H9 (cell line): ENCODE results near the gene CPA2. TPM values are rescaled to one million over a fixed set of nuclear protein-coding genes. Genes with fewer than 3 reads are reported as not detected.

Experiments
- DNase-seq: peaks from one replicate; pipeline ENCODE4 v3.0.0-alpha.2; 2017
- H2AFZ ChIP-seq: one replicate; pipeline ENCODE4 v1.6.1; 2013; ENCODE audit warnings: mild to moderate bottlenecking, low read length, control low read depth, moderate library complexity
- H2AK5ac ChIP-seq: 2 replicates; pipeline ENCODE4 v1.6.1; 2013; ENCODE audit warnings: low read length, control low read depth, mixed read lengths; ENCODE audit not compliant: insufficient read length
- H2BK120ac ChIP-seq: one replicate; pipeline ENCODE4 v1.6.1; 2013; ENCODE audit warnings: low read depth, mild to moderate bottlenecking, low read length, control low read depth, inconsistent platforms; ENCODE audit not compliant: poor library complexity, severe bottlenecking
- H2BK12ac ChIP-seq: 2 replicates; pipeline ENCODE4 v1.6.1; 2013; ENCODE audit warnings: low read length, control low read depth, mixed read lengths, low read depth; ENCODE audit not compliant: insufficient read length
- H2BK15ac ChIP-seq: 2 replicates; pipeline ENCODE4 v1.6.1; 2013; ENCODE audit warnings: low read depth, low read length, control low read depth
- H2BK20ac ChIP-seq: one replicate; pipeline ENCODE4 v1.6.1; 2013; ENCODE audit warnings: low read depth, mild to moderate bottlenecking, low read length, control low read depth, inconsistent platforms; ENCODE audit not compliant: poor library complexity, severe bottlenecking
- H2BK5ac ChIP-seq: 2 replicates; pipeline ENCODE4 v1.6.1; 2013; ENCODE audit warnings: low read length, control low read depth, mixed read lengths; ENCODE audit not compliant: insufficient read length
- H3K14ac ChIP-seq: 2 replicates; pipeline ENCODE4 v1.6.1; 2013; ENCODE audit warnings: low read length, control low read depth; ENCODE audit not compliant: insufficient read depth
- H3K18ac ChIP-seq: 2 replicates; pipeline ENCODE4 v1.6.1; 2013; ENCODE audit warnings: low read depth, mild to moderate bottlenecking, mixed read lengths, low read length, control low read depth; ENCODE audit not compliant: insufficient read length
- H3K23ac ChIP-seq: 2 replicates; pipeline ENCODE4 v1.6.1; 2013; ENCODE audit warnings: low read length, control low read depth, mixed read lengths, low read depth; ENCODE audit not compliant: insufficient read length
- H3K23me2 ChIP-seq: 2 replicates; pipeline ENCODE4 v1.6.1; 2013; ENCODE audit warnings: low read depth, mild to moderate bottlenecking, mixed read lengths, low read length, control low read depth; ENCODE audit not compliant: insufficient read length, poor library complexity, severe bottlenecking
- H3K27ac ChIP-seq: 2 replicates; pipeline ENCODE4 v1.5.1; 2013; ENCODE audit warnings: low read length, control low read depth, mixed read lengths, low read depth; ENCODE audit not compliant: insufficient read length
- H3K27me3 ChIP-seq: 2 replicates; pipeline ENCODE4 v1.6.1; 2013; ENCODE audit warnings: low read length, control low read depth, inconsistent platforms; ENCODE audit not compliant: insufficient read depth
- H3K4ac ChIP-seq: 2 replicates; pipeline ENCODE4 v1.6.1; 2013; ENCODE audit warnings: low read depth, mild to moderate bottlenecking, control low read depth, inconsistent platforms, low read length, moderate library complexity
- H3K4me1 ChIP-seq: 2 replicates; pipeline ENCODE4 v1.6.1; 2013; ENCODE audit warnings: low read length, control low read depth, inconsistent platforms; ENCODE audit not compliant: insufficient read depth
- H3K4me2 ChIP-seq: 2 replicates; pipeline ENCODE4 v1.6.1; 2013; ENCODE audit warnings: low read length, control low read depth, mixed read lengths; ENCODE audit not compliant: insufficient read length, insufficient read depth
- H3K56ac ChIP-seq: 2 replicates; pipeline ENCODE4 v1.6.1; 2013; ENCODE audit warnings: low read depth, mild to moderate bottlenecking, mixed read lengths, low read length, control low read depth; ENCODE audit not compliant: insufficient read length
- H3K79me1 ChIP-seq: 2 replicates; pipeline ENCODE4 v1.6.1; 2013; ENCODE audit warnings: low read depth, mild to moderate bottlenecking, moderate library complexity, low read length, control low read depth, inconsistent platforms; ENCODE audit not compliant: insufficient read depth, poor library complexity, severe bottlenecking
- H3K79me2 ChIP-seq: 2 replicates; pipeline ENCODE4 v1.6.1; 2013; ENCODE audit warnings: low read length, control low read depth, inconsistent platforms; ENCODE audit not compliant: insufficient read depth
- H3K9ac ChIP-seq: 2 replicates; pipeline ENCODE4 v1.6.1; 2013; ENCODE audit warnings: low read length, control low read depth, mixed read lengths; ENCODE audit not compliant: insufficient read length; ENCODE audit errors: extremely low read depth
- H3K9me3 ChIP-seq: one replicate; pipeline ENCODE4 v1.6.1; 2013; ENCODE audit warnings: low read depth, low read length, inconsistent platforms; ENCODE audit not compliant: control insufficient read depth
- H3T11ph ChIP-seq: one replicate; pipeline ENCODE4 v1.6.1; 2013; ENCODE audit warnings: mild to moderate bottlenecking, low read length, control low read depth, inconsistent platforms
- H4K20me1 ChIP-seq: one replicate; pipeline ENCODE4 v1.6.1; 2013; ENCODE audit not compliant: control insufficient read depth, insufficient read length, insufficient read depth
- H4K5ac ChIP-seq: 2 replicates; pipeline ENCODE4 v1.6.1; 2013; ENCODE audit warnings: low read depth, mild to moderate bottlenecking, mixed read lengths, low read length, control low read depth; ENCODE audit not compliant: insufficient read length
- H4K8ac ChIP-seq: replicated peaks from 2 replicates; pipeline ENCODE4 v1.6.1; 2013; ENCODE audit warnings: low read length, control low read depth, mixed read lengths, low read depth; ENCODE audit not compliant: insufficient read length
- H4K91ac ChIP-seq: 2 replicates; pipeline ENCODE4 v1.6.1; 2013; ENCODE audit warnings: low read depth, mild to moderate bottlenecking, moderate library complexity, mixed read lengths, low read length, control low read depth; ENCODE audit not compliant: insufficient read length
- H3K27ac Mint-ChIP-seq, 3 experiments: 2 replicates in 2 of 3; 3 replicates in 1 of 3; pipeline ENCODE4 v1.8.0; 2020 to 2021; ENCODE audit warnings: mixed read lengths in 3 of 3, mild to moderate bottlenecking in 1 of 3, moderate library complexity in 1 of 3
- H3K27me3 Mint-ChIP-seq: 2 replicates; pipeline ENCODE4 v1.8.0; 2021; ENCODE audit warnings: low read depth, mild to moderate bottlenecking, moderate library complexity, mixed read lengths
- H3K36me3 Mint-ChIP-seq, 3 experiments: 2 replicates in 2 of 3; 3 replicates in 1 of 3; pipeline ENCODE4 v1.8.0; 2020 to 2021; ENCODE audit warnings: low read depth in 3 of 3, mixed read lengths in 3 of 3; ENCODE audit not compliant: insufficient read depth in 1 of 3
- H3K4me1 Mint-ChIP-seq, 2 experiments: 2 replicates each; pipeline ENCODE4 v1.8.0; 2020; ENCODE audit warnings: mixed read lengths in 2 of 2
- H3K4me3 Mint-ChIP-seq, 2 experiments: 2 replicates in 1 of 2; 3 replicates in 1 of 2; pipeline ENCODE4 v1.8.0; 2020 to 2021; ENCODE audit warnings: mild to moderate bottlenecking in 2 of 2, mixed read lengths in 2 of 2, moderate library complexity in 1 of 2
- H3K9me3 Mint-ChIP-seq, 2 experiments: 2 replicates in 1 of 2; 3 replicates in 1 of 2; pipeline ENCODE4 v1.8.0; 2020; ENCODE audit warnings: mild to moderate bottlenecking in 2 of 2, mixed read lengths in 2 of 2, moderate library complexity in 1 of 2
- CTCF ChIP-seq: fragments of 200-600 bp; sonication (generic); conservative IDR thresholded peaks from 3 replicates; pipeline ENCODE4 v1.8.0; 2021; ENCODE audit warnings: antibody characterized with exemption, mild to moderate bottlenecking
- WGBS: extraction: QIAGEN DNeasy Blood & Tissue Kit; methylation state at CpG from one replicate; pipeline ENCODE4 v1.1.7; 2013; ENCODE audit warnings: missing lambda C conversion rate, low lambda C conversion rate, mixed read lengths; ENCODE audit not compliant: insufficient read length; ENCODE audit errors: extremely low coverage; 5-methylcytosine and 5-hydroxymethylcytosine counted together
- total RNA-seq: library from RNA; stranded (reverse); gene quantifications from 2 replicates; pipeline ENCODE4 v1.2.1, GENCODE V29; 2021

CPA2 gene
- total RNA-seq, 1 experiment from 2014 or later, result not detected

DNA sequence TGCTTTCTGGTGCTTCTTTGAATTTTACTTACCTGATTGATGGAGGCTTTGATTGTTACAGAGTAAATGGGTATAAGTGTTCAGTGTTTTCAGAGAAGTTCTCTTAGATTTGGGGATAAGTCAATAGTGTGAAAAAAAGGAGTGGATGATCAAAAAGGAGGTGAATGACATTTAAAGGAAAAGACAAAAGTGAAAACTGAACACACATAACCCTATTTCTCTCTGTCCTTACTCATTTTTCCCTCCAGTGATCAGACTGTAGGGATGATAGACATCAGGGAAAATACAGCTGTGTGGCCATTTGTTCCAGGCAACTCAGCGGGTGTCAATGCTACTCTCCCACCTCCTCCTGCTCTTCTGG, 278 bp downstream of the CPA2 start:
- Histone ChIP-seq H4K91ac (no peak overlapping the region), H4K8ac (no peak overlapping the region), H4K5ac (no peak overlapping the region), H3K4me2 (no peak overlapping the region), H3K4ac (no peak overlapping the region), H2BK15ac (no peak overlapping the region), H3K9ac (no peak overlapping the region), H2BK20ac (no peak overlapping the region), H3K23ac (no peak overlapping the region), H3K9me3 (no peaks in the 10 kb centered on the region), H3K18ac (no peak overlapping the region), H4K20me1 (no peaks in the 10 kb centered on the region), H2BK120ac (no peak overlapping the region), H3T11ph (no peak overlapping the region), H3K56ac (no peak overlapping the region), H3K4me1 (peaks cover 3% of the 10 kb centered on the region; the same call in 1 of the 2 replicates), H2AFZ (no peak overlapping the region), H3K23me2 (no peaks in the 10 kb centered on the region), H2BK12ac (no peak overlapping the region), H3K79me2 (no peaks in the 10 kb centered on the region), H2AK5ac (no peak overlapping the region), H3K79me1 (no peaks in the 10 kb centered on the region), H3K14ac (no peak overlapping the region), H3K27ac (no peak overlapping the region), H2BK5ac (no peak overlapping the region), H3K27me3 (no peaks in the 10 kb centered on the region)
- Mint-ChIP-seq H3K27ac (no peak overlapping the region), H3K4me1 (peaks cover 46 to 47% of the 10 kb centered on the region in 2 experiments), H3K9me3 (no peaks in the 10 kb centered on the region; a peak in 2 of 5 replicates), H3K27me3 (peaks cover 8% of the 10 kb centered on the region), H3K4me3 (no peak overlapping the region), H3K36me3 (peaks cover 0 to 4% (median 4%) of the 10 kb centered on the region in 3 experiments; a peak in 2 of 7 replicates)
- DNase-seq, result no peak
- no peak for TF ChIP-seq CTCF
- WGBS, result no CpG with 5 or more reads among the region's 1 CpG
